HG02938 (cell line): ENCODE measurements around the gene SH3RF3.

ENCODE experiments used
- ATAC-seq: cut with Tn5 transposase; IDR thresholded peaks from one replicate; pipeline ENCODE4 v1.9.1; 2021; ENCODE audit warnings: mild to moderate bottlenecking, moderate library complexity; ENCODE audit not compliant: unreplicated experiment

The SH3RF3 gene

GRCh38 chr2:109402180-109402579, 273.2 kb downstream of the SH3RF3 start:
- no peak for ATAC-seq

GRCh38 chr2:109402980-109403840, 274.2 kb downstream of the SH3RF3 start:
- ATAC-seq, result no peak

GRCh38 chr2:109403841-109404201, 274.8 kb downstream of the SH3RF3 start:
- no peak for ATAC-seq

- no peak for ATAC-seq
These were observed 275.7 kb downstream of the SH3RF3 start for GRCh38 chr2:109404681-109405080.

- no peak for ATAC-seq
These were observed 276.9 kb downstream of the SH3RF3 start for GRCh38 chr2:109405873-109406272.

GRCh38 chr2:109406301-109406700, 277.3 kb downstream of the SH3RF3 start:
- no peak for ATAC-seq

- ATAC-seq, result no peak
These were observed 278.5 kb downstream of the SH3RF3 start for GRCh38 chr2:109407276-109408042.

GRCh38 chr2:109408043-109408335, 279.0 kb downstream of the SH3RF3 start:
- no peak for ATAC-seq

GRCh38 chr2:109409321-109410038, 280.5 kb downstream of the SH3RF3 start:
- no peak for ATAC-seq

GRCh38 chr2:109410039-109410815, 281.2 kb downstream of the SH3RF3 start:
- no peak for ATAC-seq

GRCh38 chr2:109411640-109412325, 282.8 kb downstream of the SH3RF3 start:
- no peak for ATAC-seq

GRCh38 chr2:109415581-109416013, 286.6 kb downstream of the SH3RF3 start:
- ATAC-seq, result no peak

- ATAC-seq, result no peak
These were observed 288.8 kb downstream of the SH3RF3 start for GRCh38 chr2:109417701-109418335.

GRCh38 chr2:109418716-109419115, 289.7 kb downstream of the SH3RF3 start:
- no peak for ATAC-seq

GRCh38 chr2:109419171-109419756, 290.3 kb downstream of the SH3RF3 start:
- ATAC-seq, result no peak

- no peak for ATAC-seq
These were observed 291.0 kb downstream of the SH3RF3 start for GRCh38 chr2:109419960-109420370.

- ATAC-seq, result no peak
These were observed 292.1 kb downstream of the SH3RF3 start for GRCh38 chr2:109421101-109421500.

- ATAC-seq, result no peak
These were observed 292.6 kb downstream of the SH3RF3 start for GRCh38 chr2:109421642-109422041.

- ATAC-seq, result no peak
These were observed 293.2 kb downstream of the SH3RF3 start for GRCh38 chr2:109422071-109422757.
